HPDE6-E6E7 (cell line): ENCODE data around the gene HDAC6.
A peak's percentile ranks its signal among the peaks of the same experiment; 100 is the strongest.

Source experiments
- DNase-seq: peaks from one replicate; pipeline ENCODE4 v3.0.0; 2011; ENCODE audit warnings: missing footprints; ENCODE audit errors: extremely low spot score

The HDAC6 gene

DNA sequence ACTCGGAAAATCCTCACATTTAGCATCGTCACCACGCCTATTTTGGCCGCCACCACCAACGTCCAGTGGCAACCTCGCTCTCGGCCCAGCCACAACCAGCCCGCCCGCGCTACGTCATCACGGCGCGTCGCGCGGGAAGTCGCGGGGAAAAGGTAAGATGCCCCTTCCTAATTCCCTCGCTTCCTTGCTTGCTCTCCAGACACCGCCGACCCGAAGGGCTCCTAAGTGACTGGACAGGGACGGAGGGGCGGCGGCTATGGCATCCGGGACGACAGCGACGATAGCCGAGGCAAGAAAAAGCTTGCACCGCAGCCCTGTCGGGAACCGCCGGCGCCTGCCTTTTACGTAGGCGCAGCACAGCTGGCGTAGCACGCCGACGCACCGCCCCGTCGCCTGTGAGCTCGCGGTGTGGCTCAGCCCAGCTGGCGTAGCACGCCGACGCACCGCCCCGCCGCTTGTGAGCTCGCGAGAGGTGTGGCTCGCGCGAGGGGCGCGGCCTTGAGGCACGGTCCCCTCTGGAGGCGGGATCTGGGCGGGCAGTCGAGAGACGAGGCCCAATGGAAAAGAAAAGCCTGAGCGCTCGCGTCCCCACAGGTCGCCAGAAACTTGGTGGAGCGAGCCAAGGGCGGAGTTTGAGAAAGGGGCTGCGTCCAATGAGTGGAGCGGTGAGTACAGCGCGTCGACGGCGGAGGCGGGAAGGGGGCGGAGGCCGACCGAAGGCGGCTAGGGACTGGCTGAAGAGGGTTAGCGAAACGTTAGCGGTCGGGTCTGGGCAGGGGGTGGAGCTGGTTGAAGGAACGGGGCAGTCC, at the start of gene HDAC6:
TSS of gene HDAC6 (plus strand) at position 788 of the 809 bp plus-strand sequence. CDS start 626 bp downstream, outside the sequence.
- peak; percentile 83 for DNase-seq

- DNase-seq = no peak
Measured at GRCh38 chrX:48752498-48752897, 49.4 kb upstream of the HDAC6 start.

GRCh38 chrX:48753708-48754228, 48.1 kb upstream of the HDAC6 start:
- DNase-seq = no peak

DNA sequence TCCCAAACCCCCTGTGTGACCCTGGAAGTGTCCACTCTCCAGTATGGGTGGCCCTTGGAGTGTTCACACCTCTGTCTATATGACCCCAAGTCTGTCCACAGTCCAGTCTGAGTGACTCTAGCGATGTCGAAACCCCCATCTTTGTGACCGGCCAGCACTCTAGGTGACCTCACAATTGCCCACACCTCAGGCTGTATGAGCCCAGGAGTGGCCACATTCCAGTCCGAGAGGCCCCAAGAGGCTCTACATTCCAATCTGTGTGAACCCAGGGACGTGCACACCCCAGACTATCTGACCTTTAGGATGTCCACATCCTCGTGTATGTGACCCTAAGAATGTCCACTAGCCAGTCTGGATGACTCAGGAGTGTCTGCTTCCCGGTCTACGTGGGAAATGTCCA, 47.6 kb upstream of the HDAC6 start:
- no peak for DNase-seq

DNA sequence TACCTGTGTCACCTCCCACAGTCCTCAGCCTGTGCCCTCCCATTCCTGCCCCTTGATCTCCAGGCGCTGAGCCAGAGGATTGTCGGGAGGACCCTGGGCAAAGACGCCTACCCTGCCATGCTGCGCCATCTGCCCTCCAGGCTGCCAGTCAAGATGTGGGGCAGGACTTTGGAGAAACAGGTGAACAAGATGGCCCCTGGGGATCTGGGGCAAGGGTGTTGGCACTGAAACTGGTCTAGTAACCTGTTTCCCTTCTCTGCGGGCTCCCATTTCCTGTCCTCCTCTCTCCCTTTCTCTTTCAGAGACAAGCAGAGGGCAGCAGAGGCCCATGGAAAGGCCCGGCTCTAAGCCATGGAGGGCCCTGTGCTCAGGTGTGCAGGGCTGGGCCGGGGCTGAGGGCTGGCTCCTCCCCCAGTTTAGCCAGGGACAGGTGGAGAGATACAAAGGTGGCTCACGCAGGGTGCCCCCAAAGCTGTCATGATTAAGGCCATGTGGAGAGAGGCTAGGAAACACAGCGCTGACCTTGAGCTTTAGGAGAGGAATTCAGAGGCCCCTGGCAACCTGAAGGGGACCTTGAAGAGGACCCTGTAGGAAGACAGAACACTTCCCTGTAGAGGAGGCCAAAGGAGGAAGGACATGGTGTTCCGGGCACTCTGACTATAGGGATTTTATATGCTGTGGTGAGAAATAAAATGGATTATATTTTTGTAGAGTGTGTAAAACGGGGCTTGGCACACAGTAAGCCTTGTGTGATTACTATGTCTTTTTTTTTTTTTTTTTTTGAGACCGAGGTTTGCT, 40.0 kb upstream of the HDAC6 start, which contains the start of gene GLOD5:
TSS of gene GLOD5 (plus strand) at position 74 of the 798 bp plus-strand sequence. CDS start at position 118, 44 bp downstream.
- DNase-seq = peak; percentile 54

DNA sequence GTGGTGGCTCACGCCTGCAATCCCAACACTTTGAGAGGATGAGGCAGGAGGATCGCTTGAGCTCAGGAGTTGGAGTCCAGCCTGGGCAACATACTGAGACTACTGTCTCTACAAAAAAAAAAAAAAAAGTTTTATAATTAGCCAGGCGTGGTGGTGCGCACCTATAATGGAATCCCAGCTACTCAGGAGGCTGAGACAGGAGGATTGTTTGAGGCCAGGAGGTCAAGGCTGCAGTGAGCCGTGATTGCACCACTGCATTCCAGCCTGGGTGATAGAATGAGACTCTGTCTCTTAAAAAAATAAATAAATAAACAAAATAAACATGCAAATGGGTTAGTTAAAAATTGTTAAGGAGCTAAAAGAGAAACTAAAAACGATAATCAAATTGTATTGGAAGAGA, 32.6 kb upstream of the HDAC6 start:
- DNase-seq = no peak

DNA sequence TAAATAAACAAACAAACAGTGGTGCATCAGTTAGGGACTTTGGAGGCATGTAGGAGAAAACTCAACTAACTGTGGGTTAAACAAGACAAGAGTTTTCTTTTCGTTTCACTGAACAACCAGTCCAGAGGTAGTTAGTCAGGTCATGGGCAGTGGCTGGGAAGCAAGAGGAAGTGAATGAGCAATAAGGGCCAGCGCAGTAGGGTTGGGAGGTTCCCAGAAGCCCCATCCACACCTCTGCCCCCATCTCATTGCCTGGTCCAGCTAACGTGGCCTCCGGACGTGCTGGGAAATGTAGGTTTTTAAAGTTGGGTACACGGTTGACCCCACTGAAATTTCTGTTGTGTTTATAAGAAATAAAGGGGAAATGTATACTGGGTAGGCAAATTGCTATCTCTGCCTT, 31.6 kb upstream of the HDAC6 start:
- DNase-seq = no peak

GRCh38 chrX:48772602-48773001, 29.3 kb upstream of the HDAC6 start:
- no peak for DNase-seq

GRCh38 chrX:48776818-48777439, 24.9 kb upstream of the HDAC6 start:
- no peak for DNase-seq

DNA sequence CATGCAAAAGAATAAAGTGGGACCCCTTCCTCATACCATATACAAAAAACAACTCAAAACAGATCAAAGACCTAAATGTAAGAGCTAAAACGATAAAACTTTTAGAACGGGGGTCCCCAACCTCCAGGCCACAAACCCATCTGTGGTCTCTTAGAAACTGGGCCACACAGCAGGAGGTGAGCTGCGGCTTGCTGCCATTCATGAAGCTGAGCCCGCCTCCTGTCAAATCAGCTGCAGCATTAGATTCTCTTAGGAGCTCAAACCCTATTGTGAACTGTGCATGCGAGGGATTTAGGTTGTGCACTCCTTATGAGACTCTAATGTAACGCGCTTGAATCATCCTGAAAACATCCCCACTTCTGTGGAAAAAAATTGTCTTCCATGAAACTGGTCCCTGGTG, 22.5 kb upstream of the HDAC6 start:
- DNase-seq = no peak

GRCh38 chrX:48781705-48782104, 20.2 kb upstream of the HDAC6 start:
- no peak for DNase-seq

- DNase-seq = no peak
Measured at GRCh38 chrX:48782216-48782615, 19.7 kb upstream of the HDAC6 start.

GRCh38 chrX:48782795-48783194, 19.1 kb upstream of the HDAC6 start:
- DNase-seq = no peak

DNA sequence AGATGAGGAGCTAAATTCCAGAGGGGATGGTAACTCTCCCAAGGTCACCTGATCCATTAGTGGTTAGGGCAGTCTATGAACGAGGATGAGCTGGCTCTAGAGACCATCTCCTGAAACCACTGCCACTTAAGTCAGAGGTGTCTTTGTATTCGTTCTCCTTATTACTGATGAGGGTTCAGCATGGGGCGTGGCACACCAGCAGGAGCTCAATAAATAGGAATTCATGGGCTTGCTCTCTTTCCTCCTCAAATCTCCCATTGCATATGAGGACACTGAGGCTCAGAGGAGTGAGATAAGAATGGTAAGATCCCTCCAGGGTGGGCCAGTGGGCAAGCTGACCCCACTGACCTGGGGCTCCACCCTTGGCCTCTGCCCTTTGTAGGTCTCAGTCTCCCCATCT, 17.1 kb upstream of the HDAC6 start:
- no peak for DNase-seq

DNA sequence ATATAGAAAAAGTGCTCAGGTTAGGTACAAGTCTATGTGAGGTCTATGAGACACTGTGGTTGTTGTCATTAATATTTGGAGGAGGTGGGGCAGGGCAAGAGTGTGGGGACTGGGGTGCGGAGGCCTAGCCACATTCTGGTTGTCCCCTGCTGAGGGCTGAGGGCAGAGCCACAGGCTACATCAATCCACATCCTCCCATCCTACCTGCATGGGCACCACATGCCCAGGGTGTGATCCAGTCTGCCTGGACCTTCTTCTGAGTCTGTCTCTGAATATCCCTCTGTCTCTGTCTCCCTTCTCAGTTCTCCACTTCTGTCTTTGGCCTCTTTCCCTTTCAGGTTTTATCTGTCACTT, 16.7 kb upstream of the HDAC6 start:
- DNase-seq = no peak

DNA sequence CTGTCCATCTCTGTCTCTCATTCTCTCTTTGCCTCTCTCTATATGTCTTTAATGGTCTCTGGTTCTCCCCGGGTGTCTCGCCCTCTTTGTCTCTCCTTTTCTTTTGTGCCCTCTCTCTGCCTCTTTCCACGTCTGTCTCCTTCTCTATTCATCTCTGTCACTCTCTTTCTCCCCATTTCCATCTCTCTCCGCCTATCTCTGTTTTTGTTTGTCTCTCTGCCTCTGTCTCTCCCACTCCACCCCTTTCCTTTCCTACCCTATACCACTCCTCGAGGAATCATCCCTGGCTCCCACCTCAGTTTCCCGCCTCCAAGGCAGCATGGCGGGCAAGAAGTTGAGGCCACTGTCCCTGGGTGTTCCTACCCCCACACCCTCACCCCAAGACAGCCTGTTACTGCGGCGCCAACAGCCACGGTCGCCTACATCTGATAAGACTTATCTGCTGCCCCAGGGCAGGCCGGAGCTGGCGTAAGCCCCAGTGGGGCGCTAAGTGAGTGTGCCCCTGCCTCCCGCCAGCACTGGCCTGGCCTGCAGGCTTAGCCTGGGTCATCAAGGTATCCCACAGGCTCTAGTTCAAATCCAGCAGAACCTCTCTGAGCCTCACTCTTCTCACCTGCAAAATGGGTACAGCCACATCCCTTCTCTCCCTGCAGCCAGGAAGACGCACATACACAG, 16.2 kb upstream of the HDAC6 start:
- no peak for DNase-seq

DNA sequence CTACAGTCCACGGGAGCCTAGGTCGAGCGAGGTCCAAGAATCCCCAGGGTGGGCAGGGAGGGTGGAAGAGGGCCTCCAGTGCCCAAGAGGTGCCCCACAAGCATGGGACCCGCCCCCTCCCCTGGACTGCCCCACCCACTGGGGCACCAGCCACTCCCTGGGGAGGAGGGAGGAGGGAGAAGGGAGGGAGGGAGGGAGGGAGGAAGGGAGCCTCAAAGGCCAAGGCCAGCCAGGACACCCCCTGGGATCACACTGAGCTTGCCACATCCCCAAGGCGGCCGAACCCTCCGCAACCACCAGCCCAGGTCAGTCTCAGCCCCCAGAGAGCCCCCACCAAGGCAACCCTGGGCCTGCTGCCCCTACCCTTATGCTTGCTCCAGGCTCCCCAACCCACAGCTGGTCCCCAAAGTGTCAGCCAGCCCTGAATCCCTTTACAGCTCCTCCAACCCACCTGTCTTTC, 15.5 kb upstream of the HDAC6 start, which contains the start of gene GATA1:
TSS of gene GATA1 (plus strand) at position 250 of the 460 bp plus-strand sequence. CDS start 4,520 bp downstream, outside the sequence.
- no peak for DNase-seq

DNA sequence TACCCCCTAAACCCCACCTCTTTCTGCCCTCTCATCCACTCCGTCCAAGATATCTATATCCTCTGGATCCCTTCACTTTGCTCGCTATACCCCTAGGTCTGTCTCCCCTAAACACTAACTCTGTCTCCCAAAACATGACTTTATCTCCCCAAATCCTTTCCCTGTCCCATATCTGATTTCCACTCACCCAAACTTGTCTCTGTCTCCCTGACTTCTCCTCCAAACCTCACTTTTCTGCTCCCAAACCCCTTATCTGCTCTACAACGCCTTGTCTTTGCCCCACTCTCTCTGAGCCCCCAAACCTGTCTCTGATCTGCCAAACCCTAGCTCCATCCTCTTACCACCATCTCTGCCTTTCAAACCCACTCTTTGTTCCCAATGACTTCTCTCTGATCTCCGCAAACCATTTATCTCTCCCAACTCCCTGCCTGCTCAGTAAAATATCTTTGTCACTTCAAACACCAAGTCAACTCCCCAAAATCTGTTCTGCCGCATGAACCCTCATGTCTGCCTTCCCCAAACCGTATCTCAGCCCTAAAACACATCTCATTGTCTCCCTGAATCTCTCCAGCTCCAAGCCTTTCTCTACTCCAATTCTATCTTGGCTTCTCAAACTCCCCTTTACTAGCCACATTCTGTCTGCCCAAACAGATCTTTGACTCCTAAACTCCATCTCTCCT, 14.9 kb upstream of the HDAC6 start:
- no peak for DNase-seq

DNA sequence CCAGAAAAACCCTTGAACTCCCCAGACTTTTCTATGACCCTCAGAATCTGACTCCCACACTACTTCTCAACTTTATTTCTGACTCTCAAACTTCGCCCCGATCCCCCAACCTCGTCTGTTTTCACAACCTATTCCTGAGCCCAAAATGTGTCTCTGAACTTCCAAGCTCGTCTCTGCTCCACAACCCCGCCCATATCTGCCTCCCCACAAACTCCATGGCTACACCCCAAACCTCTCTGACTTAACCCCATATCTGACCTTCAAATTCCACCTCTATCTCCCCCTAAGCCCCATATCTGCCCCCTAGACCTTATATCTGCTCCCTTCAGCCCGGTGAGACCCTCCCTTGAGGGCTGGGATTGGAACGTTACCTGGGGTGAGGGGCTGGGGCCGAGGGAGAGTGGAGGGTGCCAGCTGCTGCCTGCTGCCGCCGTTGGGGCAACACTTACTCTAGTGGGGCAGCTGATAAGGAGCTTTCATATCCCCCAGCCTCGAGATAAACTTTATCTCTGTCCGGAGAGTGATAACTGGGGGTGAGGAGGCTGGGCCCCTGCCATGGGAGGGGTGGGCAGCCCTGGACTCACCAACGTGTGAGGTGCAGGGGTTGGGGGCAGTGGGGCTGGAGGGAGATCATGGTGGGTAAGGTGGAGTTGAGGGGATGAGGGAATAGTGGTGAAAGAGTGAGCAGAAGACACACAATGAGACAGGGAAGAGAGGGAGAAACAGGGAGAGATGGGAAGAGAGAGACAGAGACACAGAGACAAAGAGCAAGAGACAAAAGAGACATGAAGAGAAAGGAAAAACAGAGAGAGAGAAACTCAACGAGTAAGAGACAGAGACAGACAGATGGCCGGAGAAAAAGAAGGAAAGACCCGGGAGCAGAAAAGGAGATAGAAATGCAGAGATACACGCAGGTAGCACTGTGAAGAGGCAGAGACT, 14.1 kb upstream of the HDAC6 start:
- DNase-seq = no peak
